GM21526 (cell line): ENCODE data around the gene METRNL.

Experiments
- ATAC-seq: cut with Tn5 transposase; IDR thresholded peaks from one replicate; pipeline ENCODE4 v1.9.1; 2021; ENCODE audit warnings: moderate library complexity; ENCODE audit not compliant: unreplicated experiment, low FRiP score

Gene METRNL

GRCh38 chr17:83103943-83104311 is 24.5 kb downstream of the METRNL start:
- no peak for ATAC-seq

- no peak for ATAC-seq
These were observed 25.4 kb downstream of the METRNL start for GRCh38 chr17:83104577-83105505.

GRCh38 chr17:83105512-83105911 is 26.1 kb downstream of the METRNL start:
- ATAC-seq: no peak

- no peak for ATAC-seq
These were observed 26.7 kb downstream of the METRNL start for GRCh38 chr17:83106056-83106588.

DNA sequence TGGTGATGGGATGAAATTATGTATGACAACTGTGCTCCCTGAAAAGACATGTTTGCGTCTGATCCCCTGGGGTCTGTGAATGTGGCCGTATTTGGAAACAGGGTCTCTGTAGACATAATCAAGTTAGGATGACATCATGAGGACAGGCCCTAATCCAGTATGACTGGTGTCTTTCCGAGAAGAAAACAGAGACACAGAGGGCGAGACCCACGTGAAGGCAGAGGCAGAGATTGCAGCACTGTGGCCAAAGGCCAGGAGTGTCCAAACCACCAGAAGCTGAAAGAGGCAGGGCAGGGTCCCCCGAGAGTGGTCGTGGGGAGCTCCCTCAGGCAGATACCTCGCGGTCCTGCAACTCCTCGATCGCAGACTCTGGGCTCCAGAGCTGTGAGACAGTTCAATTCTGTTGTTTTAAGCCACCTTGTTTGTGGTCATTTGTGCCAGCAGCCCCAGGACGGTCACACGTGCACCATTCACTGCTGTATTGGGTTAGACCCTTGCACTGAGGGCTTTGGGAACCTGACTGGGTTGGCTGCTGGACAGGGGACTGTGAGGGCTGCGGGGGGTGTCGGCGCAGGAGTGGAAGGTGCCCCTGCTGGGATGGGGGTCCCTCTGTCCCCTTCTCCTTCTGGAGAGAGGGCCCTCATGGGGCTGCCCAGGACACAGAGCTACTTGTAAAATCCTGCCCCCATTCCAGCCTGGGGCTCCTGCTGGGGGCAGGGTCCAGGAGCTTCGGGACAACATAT is 27.7 kb downstream of the METRNL start:
- no peak for ATAC-seq

GRCh38 chr17:83107656-83108048 is 28.2 kb downstream of the METRNL start:
- no peak for ATAC-seq

GRCh38 chr17:83108709-83109108 is 29.3 kb downstream of the METRNL start:
- no peak for ATAC-seq

DNA sequence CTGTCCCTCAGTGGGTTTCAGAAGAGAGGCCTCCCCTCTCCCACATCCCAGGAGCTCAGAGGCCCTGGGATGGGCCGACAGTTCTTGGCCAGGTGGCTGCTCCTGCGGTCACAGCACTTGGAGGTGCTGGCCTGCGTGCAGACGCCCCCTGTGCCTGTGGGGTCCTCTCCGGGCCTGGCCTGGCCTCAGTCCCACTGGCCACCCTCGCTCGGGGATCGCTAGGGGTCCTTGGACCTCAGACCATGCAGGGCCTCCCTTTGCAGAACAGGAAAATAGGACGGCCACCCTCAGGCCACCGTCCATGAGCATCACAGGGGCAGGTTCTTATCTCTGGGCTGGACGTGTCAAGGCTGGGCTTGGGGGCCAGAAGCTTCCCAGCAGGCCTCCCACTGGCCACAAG is 30.0 kb downstream of the METRNL start:
- ATAC-seq: no peak

- no peak for ATAC-seq
These were observed 30.6 kb downstream of the METRNL start for GRCh38 chr17:83109793-83110645.

DNA sequence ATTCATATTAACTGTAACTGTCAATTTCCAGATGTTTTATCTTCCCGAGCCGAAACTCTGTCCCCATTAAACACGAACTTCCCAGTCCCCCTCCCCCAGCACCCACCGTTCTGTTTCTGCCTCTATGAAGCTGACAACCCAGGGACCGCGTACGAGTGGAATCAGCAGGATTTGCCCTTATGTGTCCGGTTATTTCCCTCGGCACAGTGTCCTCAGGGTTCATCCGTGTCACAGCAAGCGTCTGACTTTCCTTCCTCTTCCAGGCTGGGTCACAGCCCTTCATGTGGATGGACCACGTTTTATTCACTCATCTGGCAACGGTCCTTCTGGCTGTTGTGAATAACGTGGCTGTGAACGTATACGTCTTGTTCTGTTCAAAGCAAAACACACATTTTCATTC is 31.3 kb downstream of the METRNL start:
- ATAC-seq: no peak

DNA sequence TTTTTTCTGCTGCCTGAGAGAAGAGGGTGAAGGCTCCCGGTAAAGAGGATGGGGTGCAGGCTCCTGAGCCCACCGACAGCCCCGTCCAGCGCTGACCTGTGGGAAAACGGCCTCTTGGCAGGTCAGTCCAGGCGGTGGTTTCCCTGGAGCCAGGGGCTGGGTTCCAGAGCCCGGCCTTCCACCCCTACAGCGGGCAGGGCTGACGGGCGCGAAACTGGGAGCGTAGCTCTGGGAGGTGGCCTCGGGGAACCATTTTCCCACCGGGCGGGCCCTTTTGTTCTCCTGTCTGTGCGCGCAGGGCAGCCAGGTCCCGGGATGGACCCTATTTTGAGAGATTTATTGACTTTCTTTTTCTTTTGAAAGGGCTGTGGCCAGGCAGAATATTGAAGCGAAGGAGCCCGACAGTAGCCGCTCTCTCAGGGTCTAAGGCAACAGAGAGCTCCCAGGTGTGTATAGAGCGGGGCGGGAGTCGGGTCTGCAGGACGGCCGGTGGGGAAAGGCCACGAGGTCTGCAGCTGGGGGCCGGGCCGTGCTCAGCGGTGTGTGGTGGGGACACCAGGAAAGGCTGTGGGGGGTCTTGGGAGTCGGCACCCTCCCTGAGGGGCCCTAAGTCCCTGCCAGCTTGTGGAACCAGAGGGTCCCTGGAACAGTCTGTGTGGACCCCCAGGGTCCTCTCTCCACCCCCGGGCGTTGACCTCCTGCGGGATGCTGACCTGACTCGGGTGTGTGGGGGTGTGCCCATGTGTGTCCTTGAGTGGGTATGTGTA is 32.3 kb downstream of the METRNL start:
- no peak for ATAC-seq

DNA sequence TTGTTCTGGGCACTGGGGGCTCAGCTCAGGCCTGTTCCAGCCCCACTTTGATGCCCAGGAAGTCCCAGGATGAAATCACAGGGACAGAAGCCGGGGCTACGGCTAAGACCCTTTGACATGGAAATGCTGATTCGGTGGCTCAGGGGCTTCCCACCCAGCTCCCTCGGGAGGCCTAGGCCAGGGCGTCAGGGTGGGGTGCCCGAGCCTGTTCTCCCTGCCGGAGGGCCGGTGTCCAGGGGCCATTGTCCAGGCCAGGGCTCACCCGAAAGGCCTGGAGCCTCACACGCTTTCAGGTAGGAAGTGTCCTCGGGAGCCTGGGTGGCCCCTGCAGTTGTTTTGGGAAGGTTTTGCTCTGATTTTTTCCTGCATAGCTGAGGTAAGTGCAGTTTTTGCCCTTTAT is 34.0 kb downstream of the METRNL start:
- no peak for ATAC-seq

DNA sequence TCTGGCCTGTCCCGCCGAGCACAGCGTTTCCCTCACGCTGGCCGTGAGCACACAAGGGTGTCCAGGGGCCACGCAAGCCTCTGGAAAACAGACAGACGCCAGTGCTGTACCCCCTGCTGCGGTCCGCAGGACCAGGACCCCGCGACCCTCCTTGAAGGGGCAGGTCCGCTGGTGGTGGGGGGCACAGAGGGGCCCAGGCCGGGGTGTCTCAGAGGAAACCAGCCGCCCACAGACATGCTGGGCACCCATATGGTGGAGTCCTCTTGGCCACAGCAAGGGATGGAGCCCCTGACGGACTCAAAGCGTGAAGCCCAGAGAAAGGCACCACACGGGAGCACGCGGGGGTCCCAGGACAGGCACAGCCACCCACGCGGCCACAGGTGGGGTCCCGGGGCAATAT is 34.4 kb downstream of the METRNL start:
- no peak for ATAC-seq

- ATAC-seq: no peak
These were observed 35.3 kb downstream of the METRNL start for GRCh38 chr17:83114706-83115105.

GRCh38 chr17:83115202-83115651 is 35.8 kb downstream of the METRNL start:
- no peak for ATAC-seq

DNA sequence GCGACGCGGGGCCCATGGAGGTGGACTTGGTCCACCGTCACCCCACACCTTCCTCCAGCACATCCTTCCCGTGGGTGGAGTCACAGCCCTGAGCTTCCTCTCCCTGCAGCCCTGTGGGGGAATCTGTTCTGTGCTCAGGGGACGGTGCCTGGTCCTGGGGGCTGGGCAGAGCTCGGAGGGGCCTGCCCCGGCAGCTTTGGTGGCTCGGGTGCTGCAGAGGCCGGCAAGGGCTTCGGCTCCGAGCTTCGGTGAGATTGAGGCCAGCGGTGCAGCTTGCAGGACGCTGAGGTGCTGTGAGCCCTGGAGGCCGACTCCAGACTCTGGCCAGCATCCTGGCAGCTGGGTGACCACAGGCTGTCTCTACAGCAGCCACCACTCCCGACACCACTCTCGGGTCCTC is 36.4 kb downstream of the METRNL start:
- ATAC-seq: no peak

GRCh38 chr17:83116311-83116771 is 36.9 kb downstream of the METRNL start:
- no peak for ATAC-seq

DNA sequence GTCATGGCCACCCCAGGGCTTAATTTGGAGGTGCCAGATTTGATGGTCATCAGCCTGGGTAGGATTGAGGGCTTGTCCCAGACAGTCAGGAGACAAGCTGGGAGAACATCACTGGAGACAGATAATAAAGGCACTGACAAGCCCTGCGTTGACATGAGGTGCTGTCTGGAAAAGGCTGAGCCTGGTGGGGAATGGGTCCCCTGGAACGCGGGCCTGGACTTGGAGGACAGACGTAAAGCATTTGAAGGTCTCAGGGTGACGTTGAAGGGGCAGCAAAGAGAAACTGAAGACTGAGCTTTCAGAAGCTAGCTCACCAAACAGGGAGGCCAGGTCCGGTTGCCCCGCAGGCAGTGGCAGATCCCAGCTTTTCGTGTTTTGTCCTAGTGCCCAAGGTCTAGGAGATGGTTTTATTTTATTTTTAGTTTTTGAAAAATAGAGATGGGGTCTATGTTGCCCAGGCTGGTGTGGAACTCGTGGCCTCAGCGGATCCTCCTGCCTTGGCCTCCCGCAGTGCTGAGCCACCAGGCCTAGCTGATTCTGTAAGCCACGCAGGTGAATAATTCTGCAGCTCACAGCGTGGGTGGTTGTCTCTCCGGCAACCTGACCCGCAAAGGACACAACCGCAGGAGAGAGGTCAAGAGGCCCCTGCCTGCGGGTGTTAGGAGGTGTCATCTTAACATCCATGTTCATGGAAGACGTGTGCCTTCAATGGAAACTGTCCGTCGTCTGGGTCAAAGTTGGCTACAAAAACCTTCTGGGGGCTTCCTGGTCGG is 37.6 kb downstream of the METRNL start:
- no peak for ATAC-seq

DNA sequence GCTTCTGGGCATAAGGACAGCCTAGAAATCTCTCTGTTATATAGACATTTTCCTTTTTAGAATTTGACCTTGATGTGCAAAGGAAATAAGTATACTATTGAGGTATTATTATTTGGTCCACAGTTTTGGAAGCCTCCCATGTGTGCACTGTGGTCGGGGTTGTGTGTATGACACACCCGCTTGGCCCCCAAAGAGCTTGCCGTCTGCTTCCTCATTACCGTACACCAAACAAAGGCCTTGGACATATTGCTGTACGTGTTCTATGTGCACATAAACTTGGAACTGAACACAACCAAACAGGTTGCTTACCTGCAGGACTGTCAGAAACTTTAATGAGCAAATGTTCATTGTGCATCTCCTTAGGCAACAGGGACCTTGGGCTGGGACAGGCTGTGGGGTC is 38.2 kb downstream of the METRNL start:
- no peak for ATAC-seq
